ENCODE data around the gene NSG1. TPM values are rescaled to one million over a fixed set of nuclear protein-coding genes. Genes with fewer than 3 reads are reported as not detected.

NSG1 gene
- total and polyA plus RNA-seq, 8 donors = 0.86 to 74.5 (median 63.1) TPM

DNA sequence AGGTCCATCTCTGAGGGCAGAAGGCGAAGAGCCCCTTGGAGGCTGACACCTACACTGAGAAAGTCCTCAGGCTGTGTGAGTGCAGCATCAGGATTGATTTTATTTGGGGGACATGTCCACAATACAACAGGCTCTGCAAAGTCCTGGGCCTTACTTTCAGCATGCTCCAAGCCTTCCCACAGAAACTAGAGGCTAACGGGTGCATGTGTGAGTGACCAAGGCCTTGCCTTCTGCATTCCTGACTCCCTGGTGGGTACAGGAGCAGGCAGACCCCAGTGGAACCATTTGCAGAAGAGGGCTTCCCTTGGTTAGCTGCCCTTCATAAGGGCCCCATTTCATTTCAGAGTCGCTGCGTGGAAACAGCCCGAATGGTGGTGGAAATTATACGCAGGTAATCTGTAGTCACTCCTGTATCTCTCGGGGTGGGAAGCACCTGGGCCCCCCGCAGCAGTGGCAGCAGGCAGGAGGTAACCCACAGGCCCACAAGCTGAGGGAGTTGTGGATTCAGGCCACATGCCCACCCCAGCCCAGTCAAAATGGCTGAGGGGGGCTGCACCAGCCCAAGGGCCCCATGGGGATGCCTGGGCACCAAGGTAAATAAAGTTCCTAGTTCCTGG, 37.7 kb downstream of the NSG1 start:
- H3K9me3 ChIP-seq = no peaks in the 10 kb centered on the region
- intact Hi-C loops (cut with DNase I) = no loop called here
- H3K27ac ChIP-seq = no peak overlapping the region
- H3K4me3 ChIP-seq = no peak overlapping the region
- H3K4me1 ChIP-seq = no peaks in the 10 kb centered on the region
- H3K27me3 ChIP-seq = no peaks in the 10 kb centered on the region
- TF ChIP-seq, protein P1, sequence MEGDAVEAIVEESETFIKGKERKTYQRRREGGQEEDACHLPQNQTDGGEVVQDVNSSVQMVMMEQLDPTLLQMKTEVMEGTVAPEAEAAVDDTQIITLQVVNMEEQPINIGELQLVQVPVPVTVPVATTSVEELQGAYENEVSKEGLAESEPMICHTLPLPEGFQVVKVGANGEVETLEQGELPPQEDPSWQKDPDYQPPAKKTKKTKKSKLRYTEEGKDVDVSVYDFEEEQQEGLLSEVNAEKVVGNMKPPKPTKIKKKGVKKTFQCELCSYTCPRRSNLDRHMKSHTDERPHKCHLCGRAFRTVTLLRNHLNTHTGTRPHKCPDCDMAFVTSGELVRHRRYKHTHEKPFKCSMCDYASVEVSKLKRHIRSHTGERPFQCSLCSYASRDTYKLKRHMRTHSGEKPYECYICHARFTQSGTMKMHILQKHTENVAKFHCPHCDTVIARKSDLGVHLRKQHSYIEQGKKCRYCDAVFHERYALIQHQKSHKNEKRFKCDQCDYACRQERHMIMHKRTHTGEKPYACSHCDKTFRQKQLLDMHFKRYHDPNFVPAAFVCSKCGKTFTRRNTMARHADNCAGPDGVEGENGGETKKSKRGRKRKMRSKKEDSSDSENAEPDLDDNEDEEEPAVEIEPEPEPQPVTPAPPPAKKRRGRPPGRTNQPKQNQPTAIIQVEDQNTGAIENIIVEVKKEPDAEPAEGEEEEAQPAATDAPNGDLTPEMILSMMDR (IDR thresholded peaks at IDR 0.05) = no peak
- no peak for DNase-seq
- peaks cover 0 to 77% of the 10 kb centered on the region in 2 donors for H3K36me3 ChIP-seq
- ATAC-seq = no peak

DNA sequence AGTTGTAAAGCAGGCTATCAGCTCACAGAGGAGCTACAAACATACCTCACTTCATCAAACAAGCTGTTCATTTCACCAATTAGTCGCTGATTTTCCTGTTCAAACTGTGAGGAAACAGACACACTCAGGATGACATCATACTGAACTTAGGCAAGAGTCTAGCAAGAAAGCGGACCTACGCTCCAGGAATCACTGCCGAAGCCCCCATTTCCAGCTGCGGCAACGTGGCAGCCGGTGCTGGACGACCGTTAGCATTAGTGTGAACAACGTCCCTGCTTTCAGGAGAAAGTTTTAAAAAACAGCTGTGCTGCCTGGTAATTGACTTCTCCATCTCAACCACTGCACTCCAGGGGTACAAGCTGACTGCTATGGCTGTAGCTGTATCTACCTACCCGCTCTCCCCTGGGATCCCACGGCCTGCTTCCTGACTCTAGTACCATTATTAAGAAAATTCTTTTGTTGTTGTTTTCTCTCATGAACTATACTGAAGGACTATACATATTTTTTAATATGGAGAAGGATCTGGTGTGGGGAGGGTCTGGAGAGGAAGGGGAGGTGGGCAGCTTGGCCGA, 38.3 kb downstream of the NSG1 start:
- TF ChIP-seq, protein P1 (IDR thresholded peaks at IDR 0.05) = no peak

GRCh38 chr4:4425696-4426095, 38.8 kb downstream of the NSG1 start:
- intact Hi-C loops (cut with DNase I) = no loop called here
- ATAC-seq (no peak), DNase-seq (no peak)
- H3K27me3 ChIP-seq = no peaks in the 10 kb centered on the region
- TF ChIP-seq, protein P1 (IDR thresholded peaks at IDR 0.05) = no peak
- no peak overlapping the region for H3K27ac ChIP-seq
- peaks cover 0 to 68% of the 10 kb centered on the region in 2 donors for H3K36me3 ChIP-seq
- no peaks in the 10 kb centered on the region for H3K9me3 ChIP-seq
- H3K4me3 ChIP-seq = no peak overlapping the region
- no peaks in the 10 kb centered on the region for H3K4me1 ChIP-seq

More for the DNA sequence above, 38.3 kb downstream of the NSG1 start:
- DNase-seq (no peak), ATAC-seq (no peak)
- H3K4me1 ChIP-seq = no peaks in the 10 kb centered on the region
- H3K4me3 ChIP-seq = no peak overlapping the region
- no peaks in the 10 kb centered on the region for H3K9me3 ChIP-seq
- no peak overlapping the region for H3K27ac ChIP-seq
- no peaks in the 10 kb centered on the region for H3K27me3 ChIP-seq
- intact Hi-C loops (cut with DNase I) = no loop called here
- peaks cover 0 to 73% of the 10 kb centered on the region in 2 donors for H3K36me3 ChIP-seq

- H3K27me3 ChIP-seq = no peaks in the 10 kb centered on the region
- peaks cover 0 to 62% of the 10 kb centered on the region in 2 donors for H3K36me3 ChIP-seq
- no peaks in the 10 kb centered on the region for H3K9me3 ChIP-seq
- no peak for ATAC-seq
- DNase-seq = no peak
- TF ChIP-seq, protein P1 (IDR thresholded peaks at IDR 0.05) = no peak
- H3K4me3 ChIP-seq = no peak overlapping the region
- no peaks in the 10 kb centered on the region for H3K4me1 ChIP-seq
- intact Hi-C loops (cut with DNase I) = no loop called here
- H3K27ac ChIP-seq = no peak overlapping the region
Measured at GRCh38 chr4:4426511-4427120, 39.7 kb downstream of the NSG1 start.

DNA sequence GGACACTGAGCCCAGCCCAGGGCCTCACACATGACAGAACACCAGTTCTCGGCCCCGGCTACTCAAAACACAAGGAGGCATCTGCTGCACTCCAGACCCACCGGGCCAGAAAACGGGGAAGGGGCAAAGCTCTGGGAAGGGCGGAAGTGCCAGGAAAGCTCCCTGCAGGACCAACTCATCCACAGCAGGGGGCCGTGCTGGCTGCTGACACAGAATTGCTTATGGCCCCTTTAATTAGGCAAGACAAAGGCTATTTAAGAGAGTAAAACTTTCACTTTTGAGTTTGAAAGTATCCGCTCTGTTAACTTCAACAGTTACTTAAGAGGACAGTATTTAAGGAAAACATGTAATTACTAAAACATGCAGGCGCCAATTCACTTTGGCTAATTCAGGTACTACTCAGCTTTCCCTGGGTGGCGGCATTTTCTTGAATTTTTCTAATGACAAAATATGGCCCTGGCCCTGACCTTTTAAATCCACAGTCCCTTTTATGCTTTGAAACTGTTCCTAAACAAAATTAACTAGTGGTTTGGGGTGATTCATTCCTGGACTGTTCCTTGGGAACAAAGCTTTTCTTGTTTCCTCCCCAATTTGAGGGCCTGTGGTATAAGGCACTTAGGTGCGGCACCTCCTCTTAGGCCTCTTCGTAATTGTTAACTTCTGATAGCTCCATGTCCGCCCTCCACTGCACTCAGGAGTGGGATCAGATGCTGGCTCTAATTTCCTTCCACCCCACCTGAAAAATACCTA, 40.4 kb downstream of the NSG1 start:
- intact Hi-C loops (cut with DNase I) = no loop called here
- peaks cover 0 to 62% of the 10 kb centered on the region in 2 donors for H3K36me3 ChIP-seq

More for the DNA sequence above, 40.4 kb downstream of the NSG1 start:
- DNase-seq = no peak
- ATAC-seq = no peak
- no peaks in the 10 kb centered on the region for H3K27me3 ChIP-seq
- H3K9me3 ChIP-seq = no peaks in the 10 kb centered on the region
- TF ChIP-seq, protein P1 (IDR thresholded peaks at IDR 0.05) = no peak
- H3K4me1 ChIP-seq = no peaks in the 10 kb centered on the region
- no peak overlapping the region for H3K27ac ChIP-seq
- no peak overlapping the region for H3K4me3 ChIP-seq
